Fibroblast of skin of abdomen (primary cell): ENCODE measurements around the gene LDLRAD4.
"Not testable (repeated sequence)": the region's sequence is repeated elsewhere in the genome, so short reads cannot be mapped to it uniquely, and the experiment has no call there.

Experiments used
- DNase-seq: peaks from one replicate; pipeline ENCODE4 v3.0.0-alpha.2; 2013

LDLRAD4 gene

GRCh38 chr18:13583576-13584550 is 365.3 kb downstream of the LDLRAD4 start:
- DNase-seq: no peak

- DNase-seq: no peak
These were observed 366.3 kb downstream of the LDLRAD4 start for GRCh38 chr18:13584825-13585224.

GRCh38 chr18:13585379-13586153 is 367.0 kb downstream of the LDLRAD4 start:
- no peak for DNase-seq

GRCh38 chr18:13587001-13587400 is 368.4 kb downstream of the LDLRAD4 start:
- no peak for DNase-seq

GRCh38 chr18:13587477-13587876 is 368.9 kb downstream of the LDLRAD4 start:
- DNase-seq: no peak

GRCh38 chr18:13587937-13588336 is 369.4 kb downstream of the LDLRAD4 start:
- DNase-seq: no peak

GRCh38 chr18:13589316-13589715 is 370.8 kb downstream of the LDLRAD4 start:
- no peak for DNase-seq

- no peak for DNase-seq
These were observed 371.4 kb downstream of the LDLRAD4 start for GRCh38 chr18:13589943-13590342.

DNA sequence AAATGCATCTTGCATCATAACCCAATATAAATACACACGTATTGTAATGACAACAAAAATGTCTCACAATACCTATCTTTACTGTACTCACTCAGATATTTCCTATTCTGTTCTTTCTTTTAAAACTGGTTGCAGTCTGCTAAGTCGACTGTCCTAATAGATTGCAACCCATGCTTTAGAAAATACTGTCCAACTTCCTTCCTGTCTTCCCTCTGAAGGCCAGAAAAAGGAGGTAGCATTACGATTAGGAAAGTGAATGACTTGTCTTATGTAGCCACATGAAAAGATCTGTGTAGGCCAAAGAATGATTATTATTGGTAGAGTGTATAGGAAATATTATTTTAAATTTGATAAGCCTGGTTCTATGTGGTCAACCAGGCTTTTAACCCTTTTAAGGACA is 373.7 kb downstream of the LDLRAD4 start:
- no peak for DNase-seq

DNA sequence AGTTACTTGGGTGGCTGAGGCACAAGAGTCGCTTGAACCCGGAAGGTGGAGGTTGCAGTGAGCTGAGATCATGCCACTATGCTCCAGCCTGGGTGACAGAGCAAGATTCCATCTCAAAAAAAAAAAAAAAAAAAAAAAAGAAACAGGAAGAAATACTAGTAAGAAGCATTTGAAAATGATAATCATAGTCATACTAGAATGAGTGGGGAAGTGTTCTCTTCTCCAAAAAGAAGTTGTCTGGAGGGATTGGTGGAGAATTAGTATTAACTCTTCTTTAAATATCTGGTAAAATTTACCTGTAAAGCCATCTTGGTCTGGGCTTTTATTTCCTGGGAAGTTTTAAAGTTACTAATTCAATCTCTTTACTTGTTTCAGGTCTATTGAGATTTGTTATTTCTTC is 376.0 kb downstream of the LDLRAD4 start:
- DNase-seq: no peak

DNA sequence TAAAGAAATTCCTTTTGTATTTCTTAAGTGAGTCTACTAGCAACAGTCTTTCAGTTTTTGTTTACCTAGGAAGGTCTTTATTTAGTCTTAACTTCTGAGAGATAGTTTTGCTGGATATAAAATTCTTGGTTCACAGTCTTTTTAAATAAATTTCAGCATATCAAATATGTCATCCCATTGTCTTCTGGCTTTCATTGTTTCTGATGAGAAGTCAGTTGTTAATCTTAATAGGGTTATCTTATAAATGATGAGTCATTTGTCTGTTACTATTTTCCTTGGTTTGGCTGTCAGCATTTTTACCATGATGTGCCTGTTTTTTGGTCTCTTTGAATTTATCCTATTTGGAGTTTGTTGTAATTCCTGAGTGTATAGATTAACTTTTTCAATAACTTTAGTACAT is 378.5 kb downstream of the LDLRAD4 start:
- no peak for DNase-seq

DNA sequence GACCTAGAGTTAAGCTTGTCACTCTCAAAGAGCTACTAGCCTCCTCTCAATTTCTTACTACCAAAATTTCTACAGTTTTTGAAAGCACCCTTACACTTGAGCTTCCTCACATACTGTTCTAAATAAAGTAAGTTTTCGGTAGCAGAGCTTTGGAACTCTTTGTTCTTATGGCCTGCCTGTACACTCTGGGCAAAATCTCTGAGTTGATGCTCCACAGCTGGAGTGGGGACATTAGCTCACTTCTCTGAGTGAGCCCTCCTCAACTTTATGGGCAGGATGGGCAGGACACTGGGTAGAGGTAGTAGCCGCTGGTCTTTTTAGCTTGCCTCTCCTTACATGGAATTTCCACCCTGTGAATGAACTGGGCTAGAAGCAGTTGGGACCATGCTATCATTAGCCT is 380.0 kb downstream of the LDLRAD4 start:
- DNase-seq: no peak

DNA sequence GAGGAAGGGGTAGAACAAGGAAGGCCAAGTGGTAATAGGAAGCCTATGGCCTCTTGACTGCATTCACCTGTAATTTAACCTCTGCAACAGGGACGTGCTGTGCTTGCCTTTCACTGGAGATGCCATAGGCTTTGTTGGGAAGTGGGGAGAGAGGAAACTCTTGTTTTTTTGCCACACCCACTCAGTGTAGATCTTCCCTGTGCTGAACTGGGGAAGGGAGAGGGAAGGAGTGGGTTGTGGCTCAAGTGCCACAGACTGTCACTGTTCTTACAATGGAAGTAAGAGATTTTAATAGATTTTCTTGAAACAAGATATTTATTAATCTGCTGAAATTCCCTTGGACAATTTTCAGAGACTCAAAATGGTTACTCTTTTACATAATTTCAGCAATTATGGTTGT is 380.5 kb downstream of the LDLRAD4 start:
- no peak for DNase-seq

- DNase-seq: no peak
These were observed 384.9 kb downstream of the LDLRAD4 start for GRCh38 chr18:13603304-13604019.

GRCh38 chr18:13604786-13605185 is 386.2 kb downstream of the LDLRAD4 start:
- DNase-seq: no peak

DNA sequence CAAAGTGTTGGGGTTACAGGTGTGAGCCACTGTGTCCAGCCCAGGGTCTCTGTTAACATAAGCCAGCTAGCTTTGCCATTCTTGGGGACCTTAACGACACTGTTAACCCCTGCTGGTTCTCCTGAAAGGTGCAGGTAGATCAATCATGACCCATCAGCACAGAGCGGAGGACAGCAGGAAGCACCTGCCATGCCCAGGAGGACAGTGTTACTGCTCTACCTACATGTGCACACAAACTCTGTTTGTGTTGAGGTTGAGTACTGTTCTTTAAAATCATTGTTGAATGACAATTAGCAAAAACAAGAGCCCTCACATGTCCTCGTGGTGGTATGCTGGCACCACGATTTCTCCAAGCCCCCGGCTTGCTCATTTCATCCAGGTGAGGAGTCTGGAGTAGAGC is 386.9 kb downstream of the LDLRAD4 start:
- DNase-seq: no peak

DNA sequence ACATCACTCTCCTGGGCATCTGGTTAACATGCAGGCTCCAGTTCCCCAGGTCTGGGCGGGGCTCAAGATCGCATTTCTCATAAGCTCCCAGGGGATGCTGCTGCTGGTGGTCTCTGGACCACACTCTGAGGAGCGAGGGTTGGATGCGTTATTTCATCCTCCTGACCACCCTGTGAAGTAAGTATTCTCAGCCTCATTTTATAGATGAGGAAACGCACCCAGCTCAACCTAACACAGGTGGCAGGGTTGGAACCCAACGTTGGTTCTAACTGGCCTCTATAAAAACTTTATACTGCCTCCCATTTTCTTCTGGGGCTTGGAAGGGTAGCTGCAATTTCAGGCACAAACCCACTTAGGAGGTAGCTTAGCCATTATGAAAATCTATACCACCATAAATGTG is 387.3 kb downstream of the LDLRAD4 start:
- DNase-seq: no peak

- DNase-seq: no peak
These were observed 388.2 kb downstream of the LDLRAD4 start for GRCh38 chr18:13606604-13607254.

GRCh38 chr18:13608024-13608562 is 389.5 kb downstream of the LDLRAD4 start:
- DNase-seq: not testable (repeated sequence)

- no peak for DNase-seq
These were observed 390.4 kb downstream of the LDLRAD4 start for GRCh38 chr18:13608791-13609532.

- no peak for DNase-seq
These were observed 392.1 kb downstream of the LDLRAD4 start for GRCh38 chr18:13610555-13611141.
